HFF-Myc (cell line): ENCODE results near the gene ANGPTL4.
"Not testable (repeated sequence)": the region's sequence is repeated elsewhere in the genome, so short reads cannot be mapped to it uniquely, and the experiment has no call there.

Experiments used
- DNase-seq: peaks from one replicate; pipeline ENCODE4 v3.0.0-alpha.2; 2011; ENCODE audit warnings: low read depth; ENCODE audit errors: extremely low read depth
- H3K4me3 ChIP-seq: replicated peaks from 2 replicates; pipeline ENCODE4 v1.5.1; 2011; ENCODE audit warnings: low read depth, mild to moderate bottlenecking, control low read depth, low read length
- TF ChIP-seq, protein P1 (sequence below): IDR thresholded peaks from 2 replicates; pipeline ENCODE4 v1.5.1; 2012; ENCODE audit warnings: mild to moderate bottlenecking, low read depth, low read length, control low read depth; ENCODE audit errors: missing control alignments

ANGPTL4 gene

DNA sequence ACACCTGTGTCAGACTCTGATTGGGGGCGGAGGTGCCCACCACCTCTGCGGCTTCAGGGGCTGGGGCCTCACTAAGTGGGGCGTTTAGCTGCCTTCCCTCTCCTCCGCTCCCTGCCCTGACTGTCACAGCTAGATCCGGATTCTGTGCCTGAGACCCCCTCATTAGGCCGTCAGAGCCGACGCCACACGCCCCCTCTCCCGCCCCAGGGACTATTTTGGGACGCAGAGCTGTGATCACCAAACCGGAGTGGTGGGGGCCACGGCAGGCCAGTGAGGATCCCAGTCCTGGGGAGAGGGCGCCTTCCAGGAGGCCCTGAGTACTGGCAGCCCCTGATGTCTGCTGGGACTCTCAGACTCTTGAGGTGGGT, 21.7 kb upstream of the ANGPTL4 start:
- no peak overlapping the region for H3K4me3 ChIP-seq
- TF ChIP-seq, protein P1, sequence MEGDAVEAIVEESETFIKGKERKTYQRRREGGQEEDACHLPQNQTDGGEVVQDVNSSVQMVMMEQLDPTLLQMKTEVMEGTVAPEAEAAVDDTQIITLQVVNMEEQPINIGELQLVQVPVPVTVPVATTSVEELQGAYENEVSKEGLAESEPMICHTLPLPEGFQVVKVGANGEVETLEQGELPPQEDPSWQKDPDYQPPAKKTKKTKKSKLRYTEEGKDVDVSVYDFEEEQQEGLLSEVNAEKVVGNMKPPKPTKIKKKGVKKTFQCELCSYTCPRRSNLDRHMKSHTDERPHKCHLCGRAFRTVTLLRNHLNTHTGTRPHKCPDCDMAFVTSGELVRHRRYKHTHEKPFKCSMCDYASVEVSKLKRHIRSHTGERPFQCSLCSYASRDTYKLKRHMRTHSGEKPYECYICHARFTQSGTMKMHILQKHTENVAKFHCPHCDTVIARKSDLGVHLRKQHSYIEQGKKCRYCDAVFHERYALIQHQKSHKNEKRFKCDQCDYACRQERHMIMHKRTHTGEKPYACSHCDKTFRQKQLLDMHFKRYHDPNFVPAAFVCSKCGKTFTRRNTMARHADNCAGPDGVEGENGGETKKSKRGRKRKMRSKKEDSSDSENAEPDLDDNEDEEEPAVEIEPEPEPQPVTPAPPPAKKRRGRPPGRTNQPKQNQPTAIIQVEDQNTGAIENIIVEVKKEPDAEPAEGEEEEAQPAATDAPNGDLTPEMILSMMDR = no peak
- no peak for DNase-seq

DNA sequence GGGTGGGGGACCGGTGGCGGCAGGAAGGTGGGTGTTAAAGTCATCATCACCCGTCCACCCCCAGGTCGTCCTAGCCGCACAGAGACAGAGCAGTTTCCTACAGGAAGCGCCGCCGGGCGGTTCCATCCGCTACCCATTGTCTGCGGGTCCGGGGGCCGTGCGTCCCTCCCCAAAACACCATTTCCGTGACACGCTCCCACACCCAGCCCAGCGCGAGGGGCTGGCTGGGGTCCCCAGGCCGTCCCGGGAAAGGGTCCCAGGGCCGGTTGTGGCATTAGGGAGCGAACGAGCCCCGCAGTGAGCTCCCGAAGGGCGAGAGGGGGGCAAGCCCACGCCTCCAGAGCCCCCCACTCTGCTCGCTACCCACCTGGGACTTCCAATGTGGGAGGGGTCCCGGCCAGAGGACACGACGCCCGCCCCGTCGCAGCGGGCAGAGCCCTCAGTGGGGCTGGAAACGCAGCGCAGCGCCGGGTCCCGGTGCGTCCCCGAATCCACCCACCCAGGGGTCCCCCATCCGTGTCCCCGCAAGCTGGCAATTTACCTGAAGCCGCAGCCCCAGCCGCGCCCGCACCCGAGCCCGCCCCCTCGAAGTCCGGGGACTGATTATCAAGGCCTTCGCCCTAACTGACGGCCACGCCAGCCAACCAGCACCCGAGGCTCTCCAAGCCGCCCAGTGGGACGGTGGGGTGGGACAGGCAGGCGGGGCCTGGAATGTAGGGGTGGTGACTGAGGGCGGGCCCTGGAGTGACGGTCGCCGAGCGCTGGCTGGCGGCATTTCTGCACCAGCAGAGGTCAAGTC, 21.1 kb upstream of the ANGPTL4 start, which contains the start of gene KANK3:
Gene KANK3, minus strand, starts transcription at position 579 of the 799 bp plus-strand sequence. CDS start 5,434 bp downstream, outside the sequence.
- no peak within 1 kb of the TSS for H3K4me3 ChIP-seq
- TF ChIP-seq, protein P1 = no peak

DNA sequence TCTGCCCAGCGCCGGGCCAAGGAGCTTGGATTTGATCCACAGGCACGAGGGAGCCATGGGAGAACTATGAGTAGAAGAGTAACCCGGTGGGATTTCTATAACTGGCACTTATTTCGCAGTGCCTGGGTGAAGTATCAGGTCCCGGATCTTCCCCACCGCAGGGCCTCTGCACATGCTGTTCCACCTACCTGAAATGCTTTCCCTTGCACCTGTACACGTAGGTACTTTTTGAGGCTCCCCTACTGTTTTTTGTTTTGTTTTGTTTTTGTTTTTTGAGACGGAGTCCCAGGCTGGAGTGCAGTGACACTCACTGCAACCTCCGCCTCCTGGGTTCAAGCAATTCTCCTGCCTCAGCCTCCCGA, 20.5 kb upstream of the ANGPTL4 start:
- no peak for DNase-seq
- TF ChIP-seq, protein P1 = no peak
- no peak overlapping the region for H3K4me3 ChIP-seq

More for the DNA sequence above, 21.1 kb upstream of the ANGPTL4 start, which contains the start of gene KANK3:
- peak; percentile 67 for DNase-seq

DNA sequence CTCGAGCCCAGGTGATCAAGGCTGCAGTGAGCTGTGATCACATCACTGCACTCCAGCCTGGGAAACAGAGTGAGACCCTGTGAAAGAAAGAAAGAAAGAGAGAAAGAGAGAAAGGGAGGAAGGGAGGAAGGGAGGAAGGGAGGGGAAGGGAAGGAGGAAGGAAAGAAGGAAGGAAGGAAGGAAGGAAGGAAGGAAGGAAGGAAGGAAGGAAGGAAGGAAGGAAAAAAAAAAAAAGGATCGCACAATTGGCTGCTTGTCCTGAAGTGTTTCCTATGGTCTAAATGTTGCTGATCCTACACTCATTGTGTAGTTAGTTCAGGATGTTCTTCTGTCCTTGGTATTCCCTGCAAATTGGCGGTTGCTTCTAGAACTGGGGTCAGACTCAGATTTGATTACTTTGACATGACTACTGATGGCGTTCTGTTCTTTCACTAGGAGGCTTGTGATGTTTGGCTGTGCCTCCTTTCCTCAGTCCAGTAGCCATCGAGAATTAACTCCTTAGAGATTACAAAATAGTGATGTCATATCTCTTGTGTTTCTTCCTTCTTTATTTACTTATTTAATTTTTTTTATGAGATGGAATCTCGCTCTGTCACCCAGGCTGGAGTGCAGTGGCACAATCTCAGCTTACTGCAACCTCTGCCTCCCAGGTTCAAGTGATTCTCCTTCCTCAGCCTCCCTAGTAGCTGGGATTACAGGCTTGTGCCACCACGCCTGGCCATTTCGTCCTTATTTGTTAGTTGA, 14.2 kb upstream of the ANGPTL4 start:
- not testable (repeated sequence) for H3K4me3 ChIP-seq, DNase-seq

DNA sequence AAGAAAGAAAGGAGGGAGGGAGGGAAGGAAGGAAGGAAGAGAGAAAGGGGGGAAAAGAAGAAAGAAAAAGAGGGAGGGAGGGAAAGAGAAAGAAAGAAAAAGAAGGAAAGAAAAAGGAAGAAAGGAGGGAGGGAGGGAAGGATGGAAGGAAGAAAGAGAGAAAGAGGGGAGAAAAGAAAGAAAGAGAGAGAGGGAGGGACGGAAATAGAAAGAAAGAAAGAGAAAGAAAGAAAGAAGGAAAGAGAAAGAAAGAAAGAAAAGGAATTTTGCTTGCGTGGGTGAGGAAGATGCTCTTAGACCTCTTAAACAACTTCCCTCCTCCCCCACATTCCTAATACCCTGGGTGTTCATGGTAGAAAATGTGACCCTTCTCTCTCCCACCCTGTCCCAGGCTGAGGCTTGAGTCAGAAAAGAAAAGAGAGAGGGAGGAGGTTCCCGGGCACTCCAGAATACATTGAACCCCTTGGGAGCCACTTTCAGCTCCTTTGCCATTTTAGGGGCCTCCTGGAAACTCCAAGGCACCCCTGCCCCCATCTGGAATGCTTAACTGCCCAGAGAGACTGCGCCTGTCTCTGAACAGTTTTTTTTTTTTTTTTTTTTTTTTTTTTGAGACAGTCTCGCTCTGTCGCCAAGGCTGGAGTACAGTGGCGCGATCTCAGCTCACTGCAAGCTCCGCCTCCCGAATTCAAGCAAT, 11.7 kb upstream of the ANGPTL4 start:
- H3K4me3 ChIP-seq = no peak overlapping the region
- DNase-seq = no peak
- TF ChIP-seq, protein P1 = no peak

DNA sequence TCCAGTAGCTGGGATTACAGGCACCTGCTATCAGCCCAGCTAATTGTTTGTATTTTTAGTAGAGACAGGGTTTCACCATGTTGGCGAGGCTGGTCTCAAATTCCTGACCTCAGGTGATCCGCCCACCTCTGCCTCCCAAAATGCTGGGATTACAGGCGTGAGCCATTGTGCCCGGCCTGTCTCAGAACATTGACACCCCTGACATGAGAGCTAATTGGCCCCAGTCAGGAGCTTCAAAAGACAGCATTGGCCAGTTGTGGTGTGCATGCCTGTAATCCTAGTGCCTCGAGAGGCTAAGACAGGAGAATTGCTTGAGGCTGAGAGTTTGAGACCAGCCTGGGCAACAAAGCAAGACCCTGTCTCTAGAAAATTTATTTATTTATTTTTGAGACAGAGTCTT, 11.1 kb upstream of the ANGPTL4 start:
- H3K4me3 ChIP-seq, DNase-seq: not testable (repeated sequence)

DNA sequence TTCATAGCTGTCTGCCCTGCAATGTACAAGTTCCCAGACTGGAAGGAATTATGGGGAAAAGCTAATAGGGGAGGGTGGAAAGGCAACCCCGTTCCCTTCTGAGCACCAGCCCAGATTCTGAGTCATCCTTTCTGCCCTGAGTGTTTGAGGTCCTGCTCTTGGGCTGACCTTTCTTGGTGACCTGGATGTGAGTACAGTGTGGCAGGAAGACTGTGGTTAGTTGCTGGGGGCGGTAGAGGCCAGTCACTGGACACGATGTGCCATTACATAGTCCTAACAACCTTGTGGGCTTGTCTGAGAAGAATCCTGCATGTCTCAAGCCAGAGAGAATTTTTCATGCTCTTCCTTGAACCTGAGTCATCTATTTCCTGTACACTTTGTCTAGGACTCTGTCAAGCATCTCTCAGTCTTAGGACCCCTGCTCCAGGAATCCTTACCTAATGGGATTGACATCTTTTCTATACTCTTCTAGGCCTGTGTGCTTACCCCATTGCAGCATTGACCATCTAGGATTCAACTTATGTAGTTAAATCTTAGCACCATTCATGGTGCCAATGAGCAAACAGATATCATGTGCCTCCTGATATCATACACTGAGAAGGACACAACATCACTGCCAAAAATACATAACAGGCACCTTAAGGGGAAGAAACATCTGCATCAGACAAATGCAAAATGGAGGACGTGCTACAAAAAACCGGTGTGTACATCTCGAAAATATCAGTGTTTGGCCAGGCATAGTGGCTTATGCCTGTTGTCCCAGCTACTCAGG, 8.1 kb upstream of the ANGPTL4 start:
- H3K4me3 ChIP-seq = no peak overlapping the region
- peak; percentile 90 for DNase-seq
- TF ChIP-seq, protein P1 = no peak
